Peyer's patch (tissue), 4 donors: Measurements from ENCODE around the gene RASSF9. TPM values are rescaled to one million over a fixed set of nuclear protein-coding genes. Genes with fewer than 3 reads are reported as not detected.

Source experiments
- DNase-seq, 3 donors: peaks; one replicate each; pipeline ENCODE4 v3.0.0-alpha.2; 2017 to 2019
- H3K27ac ChIP-seq, 4 donors: fragments of 200-600 bp; sonication (generic); one replicate each; pipeline ENCODE4 v1.5.1; 2016 to 2019
- H3K27me3 ChIP-seq, 2 donors: fragments of 200-600 bp; sonication (generic); one replicate each; pipeline ENCODE4 v1.5.1; 2019
- H3K36me3 ChIP-seq, 3 donors: fragments of 200-600 bp; sonication (generic); one replicate each; pipeline ENCODE4 v1.5.1; 2016 to 2019
- H3K4me1 ChIP-seq, 4 donors: fragments of 200-600 bp; sonication (generic); one replicate each; pipeline ENCODE4 v1.5.1; 2016 to 2019
- H3K4me3 ChIP-seq, 4 donors: fragments of 200-600 bp; sonication (generic); 1 replicate in 3 of 4; 2 replicates in 1 of 4; pipeline ENCODE4 v1.5.1; 2016 to 2019; ENCODE audit warnings: mild to moderate bottlenecking in 1 of 4
- H3K9me3 ChIP-seq, 4 donors: fragments of 200-600 bp; sonication (generic); one replicate each; pipeline ENCODE4 v1.5.1; 2016 to 2019; ENCODE audit warnings: mild to moderate bottlenecking in 1 of 4
- CTCF ChIP-seq, 6 experiments: fragments of 450-650 bp in 4 of 6; fragments of 200-600 bp in 2 of 6; sonication (generic) in 1 of 6; IDR thresholded peaks; one replicate each; pipeline ENCODE4 v1.5.1; 2017 to 2019; ENCODE audit warnings: antibody characterized with exemption in 6 of 6, mild to moderate bottlenecking in 3 of 6, moderate library complexity in 1 of 6
- POLR2A ChIP-seq, 2 donors: fragments of 450-650 bp; IDR thresholded peaks; one replicate each; pipeline ENCODE4 v1.5.1; 2017; ENCODE audit warnings: antibody characterized with exemption in 2 of 2, mild to moderate bottlenecking in 2 of 2, moderate library complexity in 2 of 2
- total RNA-seq, 4 donors: library from RNA; depleted of rRNA; stranded (reverse); fragments of >200 nt; gene quantifications; one replicate each; pipeline ENCODE4 v1.1.0, GENCODE V29; 2016

RASSF9 gene
- total RNA-seq, 4 donors from 2014 or later = 0.83 to 1.4 (median 1.1) TPM

- Histone ChIP-seq H3K36me3 (no peaks in the 10 kb centered on the region), H3K4me3 (no peak overlapping the region), H3K27me3 (no peaks in the 10 kb centered on the region), H3K27ac (no peak overlapping the region), H3K4me1 (no peaks in the 10 kb centered on the region), H3K9me3 (no peaks in the 10 kb centered on the region)
- TF ChIP-seq POLR2A (IDR thresholded peaks at IDR 0.05) = no peak
- TF ChIP-seq CTCF (IDR thresholded peaks at IDR 0.05) = peak in 5 of 6 experiments; percentile 37 to 88 (median 80)
- DNase-seq = no peak
Observed at GRCh38 chr12:85866986-85867776, 31.0 kb upstream of the RASSF9 start.

GRCh38 chr12:85865890-85866289 lies 29.7 kb upstream of the RASSF9 start:
- Histone ChIP-seq H3K9me3 (no peaks in the 10 kb centered on the region), H3K4me1 (no peaks in the 10 kb centered on the region), H3K27ac (no peak overlapping the region), H3K27me3 (no peaks in the 10 kb centered on the region), H3K4me3 (no peak overlapping the region), H3K36me3 (no peaks in the 10 kb centered on the region)
- no peak for TF ChIP-seq CTCF (IDR thresholded peaks at IDR 0.05)
- TF ChIP-seq POLR2A (IDR thresholded peaks at IDR 0.05) = no peak
- DNase-seq = no peak

DNA sequence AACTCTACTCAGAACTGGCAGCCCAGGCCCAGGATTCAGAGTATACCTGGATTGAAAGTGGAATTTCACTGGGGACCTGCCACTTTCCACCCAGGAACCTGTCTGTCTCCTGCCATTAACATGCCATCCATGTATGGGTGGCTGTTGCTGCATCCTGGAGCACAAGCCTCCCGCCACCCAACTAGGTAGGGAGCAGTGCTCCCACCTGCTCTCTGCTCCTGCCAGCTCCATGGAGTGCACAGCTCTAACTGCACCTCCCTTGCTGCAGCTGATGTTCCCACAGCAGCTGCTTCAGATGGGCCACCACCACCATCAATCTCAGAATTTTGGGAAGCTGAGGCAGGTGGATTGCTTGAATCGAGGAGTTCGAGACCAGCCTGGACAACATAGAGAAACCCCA lies 20.8 kb upstream of the RASSF9 start:
- H3K36me3 ChIP-seq = no peaks in the 10 kb centered on the region
- DNase-seq = no peak
- no peaks in the 10 kb centered on the region for H3K4me1 ChIP-seq
- no peak overlapping the region for H3K4me3 ChIP-seq
- no peak overlapping the region for H3K27ac ChIP-seq
- H3K27me3 ChIP-seq = no peaks in the 10 kb centered on the region
- TF ChIP-seq POLR2A (IDR thresholded peaks at IDR 0.05) (no peak), CTCF (IDR thresholded peaks at IDR 0.05) (no peak)
- no peaks in the 10 kb centered on the region for H3K9me3 ChIP-seq

DNA sequence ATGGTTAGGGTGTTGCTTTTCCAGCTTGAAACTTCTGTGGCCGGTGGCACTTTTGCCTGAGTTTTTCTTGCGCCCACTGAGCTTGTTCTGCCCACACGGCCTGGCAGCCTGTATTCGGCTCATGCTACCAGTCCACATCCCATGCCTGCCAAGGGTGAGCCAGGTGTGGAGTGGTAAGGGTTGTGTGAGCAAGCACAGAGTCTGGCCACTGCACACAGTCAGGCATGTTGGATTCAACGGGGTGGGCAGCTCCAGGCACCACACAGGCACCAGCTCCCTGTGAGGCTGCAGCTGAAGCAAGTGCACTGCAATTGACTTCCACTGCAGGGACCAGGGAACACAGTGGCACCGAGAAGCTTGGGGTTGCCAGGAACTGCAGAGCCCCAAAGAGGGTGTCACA lies 19.1 kb upstream of the RASSF9 start:
- H3K36me3 ChIP-seq = no peaks in the 10 kb centered on the region

GRCh38 chr12:85849344-85849743 lies 13.1 kb upstream of the RASSF9 start:
- no peaks in the 10 kb centered on the region for H3K27me3 ChIP-seq
- DNase-seq = no peak
- no peak overlapping the region for H3K27ac ChIP-seq
- no peaks in the 10 kb centered on the region for H3K36me3 ChIP-seq
- no peaks in the 10 kb centered on the region for H3K9me3 ChIP-seq
- TF ChIP-seq CTCF (IDR thresholded peaks at IDR 0.05) = no peak
- no peak for TF ChIP-seq POLR2A (IDR thresholded peaks at IDR 0.05)
- H3K4me3 ChIP-seq = no peak overlapping the region
- H3K4me1 ChIP-seq = no peaks in the 10 kb centered on the region

More for the DNA sequence above, 19.1 kb upstream of the RASSF9 start:
- no peaks in the 10 kb centered on the region for H3K9me3 ChIP-seq
- no peak for DNase-seq
- TF ChIP-seq POLR2A (IDR thresholded peaks at IDR 0.05) = no peak
- H3K27me3 ChIP-seq = no peaks in the 10 kb centered on the region
- H3K4me3 ChIP-seq = no peak overlapping the region
- H3K4me1 ChIP-seq = no peaks in the 10 kb centered on the region
- H3K27ac ChIP-seq = no peak overlapping the region

- DNase-seq = no peak
- no peak overlapping the region for H3K27ac ChIP-seq
- H3K4me1 ChIP-seq = no peaks in the 10 kb centered on the region
- no peak for TF ChIP-seq POLR2A (IDR thresholded peaks at IDR 0.05)
- no peak for TF ChIP-seq CTCF (IDR thresholded peaks at IDR 0.05)
- H3K4me3 ChIP-seq = no peak overlapping the region
- H3K36me3 ChIP-seq = no peaks in the 10 kb centered on the region
- H3K27me3 ChIP-seq = no peaks in the 10 kb centered on the region
- no peaks in the 10 kb centered on the region for H3K9me3 ChIP-seq
Observed at GRCh38 chr12:85843606-85844310, 7.5 kb upstream of the RASSF9 start.
